AG09309 (cell line): ENCODE data around the gene TMEM154.

Experiments
- DNase-seq: peaks from one replicate; pipeline ENCODE4 v3.0.0-alpha.2; 2010; ENCODE audit warnings: low read depth
- H3K4me3 ChIP-seq: 2 replicates; pipeline ENCODE4 v1.5.1; 2011; ENCODE audit warnings: mild to moderate bottlenecking, low read depth, low read length, moderate library complexity; ENCODE audit not compliant: control insufficient read depth
- TF ChIP-seq, protein P1 (sequence below): IDR thresholded peaks from 2 replicates; pipeline ENCODE4 v1.5.1; 2011; ENCODE audit warnings: mild to moderate bottlenecking, low read depth, low read length, inconsistent platforms; ENCODE audit not compliant: insufficient read depth, control insufficient read depth; ENCODE audit errors: missing control alignments

Gene TMEM154

GRCh38 chr4:152678841-152679240 lies 956 bp downstream of the TMEM154 start:
- H3K4me3 ChIP-seq: no peak overlapping the region
- DNase-seq: no peak
- TF ChIP-seq, protein P1, sequence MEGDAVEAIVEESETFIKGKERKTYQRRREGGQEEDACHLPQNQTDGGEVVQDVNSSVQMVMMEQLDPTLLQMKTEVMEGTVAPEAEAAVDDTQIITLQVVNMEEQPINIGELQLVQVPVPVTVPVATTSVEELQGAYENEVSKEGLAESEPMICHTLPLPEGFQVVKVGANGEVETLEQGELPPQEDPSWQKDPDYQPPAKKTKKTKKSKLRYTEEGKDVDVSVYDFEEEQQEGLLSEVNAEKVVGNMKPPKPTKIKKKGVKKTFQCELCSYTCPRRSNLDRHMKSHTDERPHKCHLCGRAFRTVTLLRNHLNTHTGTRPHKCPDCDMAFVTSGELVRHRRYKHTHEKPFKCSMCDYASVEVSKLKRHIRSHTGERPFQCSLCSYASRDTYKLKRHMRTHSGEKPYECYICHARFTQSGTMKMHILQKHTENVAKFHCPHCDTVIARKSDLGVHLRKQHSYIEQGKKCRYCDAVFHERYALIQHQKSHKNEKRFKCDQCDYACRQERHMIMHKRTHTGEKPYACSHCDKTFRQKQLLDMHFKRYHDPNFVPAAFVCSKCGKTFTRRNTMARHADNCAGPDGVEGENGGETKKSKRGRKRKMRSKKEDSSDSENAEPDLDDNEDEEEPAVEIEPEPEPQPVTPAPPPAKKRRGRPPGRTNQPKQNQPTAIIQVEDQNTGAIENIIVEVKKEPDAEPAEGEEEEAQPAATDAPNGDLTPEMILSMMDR: no peak

GRCh38 chr4:152677117-152677516 lies 2.7 kb downstream of the TMEM154 start:
- DNase-seq: no peak
- TF ChIP-seq, protein P1: no peak
- no peak overlapping the region for H3K4me3 ChIP-seq

GRCh38 chr4:152676052-152676854 lies 3.5 kb downstream of the TMEM154 start:
- H3K4me3 ChIP-seq: no peak overlapping the region
- no peak for DNase-seq
- TF ChIP-seq, protein P1: no peak

GRCh38 chr4:152674359-152674758 lies 5.4 kb downstream of the TMEM154 start:
- TF ChIP-seq, protein P1: no peak
- no peak for DNase-seq

DNA sequence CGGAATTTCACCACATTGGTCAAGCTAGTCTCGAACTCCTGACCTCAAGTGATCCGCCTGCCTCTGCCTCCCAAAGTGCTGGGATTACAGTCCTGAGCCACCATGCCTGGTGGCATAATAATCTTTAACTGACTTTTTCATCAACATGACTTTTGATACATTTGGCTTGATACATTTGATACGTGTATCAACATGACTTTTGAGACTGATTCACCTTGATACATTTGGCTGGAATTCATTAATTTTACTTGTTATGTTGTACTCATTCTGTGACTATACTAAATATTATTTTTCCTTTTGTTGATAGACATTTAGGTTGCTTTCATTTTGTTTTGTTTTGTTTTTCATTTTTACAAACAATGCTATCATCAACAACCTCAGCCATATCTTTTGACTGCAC lies 6.3 kb downstream of the TMEM154 start:
- H3K4me3 ChIP-seq: no peak overlapping the region
- DNase-seq: no peak
- TF ChIP-seq, protein P1: no peak

More at GRCh38 chr4:152674359-152674758, 5.4 kb downstream of the TMEM154 start:
- H3K4me3 ChIP-seq: no peak overlapping the region

- TF ChIP-seq, protein P1: no peak
- no peak for DNase-seq
- H3K4me3 ChIP-seq: no peak overlapping the region
Observed at GRCh38 chr4:152672206-152673092, 7.3 kb downstream of the TMEM154 start.
